HG02840 (cell line): ENCODE measurements around the gene MIEN1.
"Not testable (repeated sequence)": the region's sequence is repeated elsewhere in the genome, so short reads cannot be mapped to it uniquely, and the experiment has no call there.

Experiments used
- ATAC-seq: cut with Tn5 transposase; IDR thresholded peaks from one replicate; pipeline ENCODE4 v1.9.1; 2021; ENCODE audit warnings: mild to moderate bottlenecking, moderate library complexity, moderate number of reproducible peaks; ENCODE audit not compliant: unreplicated experiment, low FRiP score

The MIEN1 gene

DNA sequence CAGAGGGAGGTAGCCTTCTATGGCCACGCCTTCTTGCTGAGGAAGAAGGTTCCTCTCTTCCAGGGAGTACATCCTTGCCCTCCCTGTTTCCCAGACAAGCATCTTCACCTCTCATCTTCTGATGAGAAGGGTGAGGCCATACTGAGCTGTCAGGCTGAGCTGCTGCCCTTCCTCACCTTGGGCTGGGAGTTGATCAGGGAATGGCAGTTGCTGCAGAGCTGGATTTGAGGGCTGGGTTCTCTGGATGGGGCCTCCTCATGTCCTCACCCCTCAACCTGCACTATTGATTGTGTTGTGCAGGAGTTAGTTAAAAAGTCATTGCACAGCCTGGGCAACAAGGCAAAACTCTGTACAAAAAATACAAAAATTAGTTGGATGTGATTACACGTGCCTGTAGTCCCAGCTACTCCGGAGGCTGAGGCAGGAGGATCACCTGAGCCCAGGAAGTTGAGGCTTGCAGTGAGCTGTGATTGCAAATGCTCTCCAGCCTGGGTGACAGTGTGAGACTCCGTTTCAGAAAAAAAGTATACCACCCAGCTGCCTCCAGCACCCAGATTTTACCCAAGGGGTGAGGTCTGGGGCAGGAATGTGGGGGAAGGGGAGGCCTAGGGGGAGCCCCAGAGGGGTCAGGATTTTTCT is 28.4 kb downstream of the MIEN1 start:
- ATAC-seq = no peak

GRCh38 chr17:39701012-39701783 is 29.1 kb downstream of the MIEN1 start:
- ATAC-seq = no peak

DNA sequence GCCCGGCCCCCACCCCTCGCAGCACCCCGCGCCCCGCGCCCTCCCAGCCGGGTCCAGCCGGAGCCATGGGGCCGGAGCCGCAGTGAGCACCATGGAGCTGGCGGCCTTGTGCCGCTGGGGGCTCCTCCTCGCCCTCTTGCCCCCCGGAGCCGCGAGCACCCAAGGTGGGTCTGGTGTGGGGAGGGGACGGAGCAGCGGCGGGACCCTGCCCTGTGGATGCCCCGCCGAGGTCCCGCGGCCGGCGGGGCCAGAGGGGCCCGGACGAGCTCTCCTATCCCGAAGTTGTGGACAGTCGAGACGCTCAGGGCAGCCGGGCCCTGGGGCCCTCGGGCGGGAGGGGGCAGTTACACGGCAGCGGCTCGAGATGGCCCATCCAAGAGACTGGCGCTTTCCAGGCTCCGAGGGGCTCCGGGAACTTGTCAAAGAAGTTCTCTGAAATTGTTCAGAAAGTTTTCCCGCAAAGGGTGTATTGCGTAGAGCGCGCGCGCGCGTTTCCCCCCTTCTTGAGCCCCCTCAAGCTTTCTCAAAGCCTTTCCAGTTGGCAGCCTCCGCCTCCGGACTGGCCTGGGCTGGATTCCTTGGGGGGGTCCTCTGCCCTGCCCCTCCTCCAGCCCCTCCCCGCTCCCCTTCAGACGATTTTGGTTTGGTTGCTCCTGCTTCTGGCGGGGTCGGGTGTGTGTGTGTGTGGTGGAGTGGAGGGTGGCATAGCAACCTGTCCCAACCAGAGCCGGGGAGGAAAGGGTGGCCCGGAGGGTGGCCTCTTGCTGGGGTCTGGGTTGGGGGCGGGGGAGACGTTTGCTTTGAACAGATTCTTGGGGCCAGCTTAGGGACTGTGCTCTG is 30.0 kb downstream of the MIEN1 start:
- no peak for ATAC-seq

GRCh38 chr17:39699818-39700147 is 30.5 kb downstream of the MIEN1 start, which contains the start of gene ERBB2:
Gene ERBB2 (plus strand): TSS chr17:39700064. CDS start chr17:39700239, 175 bp downstream.
- no peak for ATAC-seq

DNA sequence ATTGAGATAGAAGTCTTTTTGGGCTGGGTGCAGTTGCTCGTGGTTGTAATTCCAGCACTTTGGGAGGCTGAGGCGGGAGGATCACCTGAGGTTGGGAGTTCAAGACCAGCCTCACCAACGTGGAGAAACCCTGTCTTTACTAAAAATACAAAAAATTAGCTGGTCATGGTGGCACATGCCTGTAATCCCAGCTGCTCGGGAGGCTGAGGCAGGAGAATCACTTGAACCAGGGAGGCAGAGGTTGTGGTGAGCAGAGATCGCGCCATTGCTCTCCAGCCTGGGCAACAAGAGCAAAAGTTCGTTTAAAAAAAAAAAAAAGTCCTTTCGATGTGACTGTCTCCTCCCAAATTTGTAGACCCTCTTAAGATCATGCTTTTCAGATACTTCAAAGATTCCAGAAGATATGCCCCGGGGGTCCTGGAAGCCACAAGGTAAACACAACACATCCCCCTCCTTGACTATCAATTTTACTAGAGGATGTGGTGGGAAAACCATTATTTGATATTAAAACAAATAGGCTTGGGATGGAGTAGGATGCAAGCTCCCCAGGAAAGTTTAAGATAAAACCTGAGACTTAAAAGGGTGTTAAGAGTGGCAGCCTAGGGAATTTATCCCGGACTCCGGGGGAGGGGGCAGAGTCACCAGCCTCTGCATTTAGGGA is 31.0 kb downstream of the MIEN1 start:
- not testable (repeated sequence) for ATAC-seq

DNA sequence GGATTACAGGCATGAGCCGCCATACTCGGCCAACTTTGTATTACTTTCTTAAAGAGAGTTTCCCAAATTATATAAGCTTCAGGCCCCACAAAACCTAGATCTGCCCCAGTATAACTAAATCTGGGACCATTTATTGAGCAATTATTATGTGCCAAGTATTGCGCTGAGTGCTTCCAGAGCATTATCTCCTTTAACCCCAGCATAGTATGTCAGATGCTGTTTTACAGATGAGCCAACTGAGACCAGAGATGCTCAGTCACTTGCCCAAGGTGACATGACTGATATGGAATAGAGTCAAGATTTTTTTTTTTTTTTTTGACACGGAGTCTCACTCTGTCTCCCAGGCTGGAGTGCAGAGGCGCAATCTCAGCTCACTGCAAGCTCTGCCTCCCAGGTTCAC is 32.4 kb downstream of the MIEN1 start:
- ATAC-seq = no peak

- no peak for ATAC-seq
Measured at GRCh38 chr17:39696731-39697130, 33.6 kb downstream of the MIEN1 start.

DNA sequence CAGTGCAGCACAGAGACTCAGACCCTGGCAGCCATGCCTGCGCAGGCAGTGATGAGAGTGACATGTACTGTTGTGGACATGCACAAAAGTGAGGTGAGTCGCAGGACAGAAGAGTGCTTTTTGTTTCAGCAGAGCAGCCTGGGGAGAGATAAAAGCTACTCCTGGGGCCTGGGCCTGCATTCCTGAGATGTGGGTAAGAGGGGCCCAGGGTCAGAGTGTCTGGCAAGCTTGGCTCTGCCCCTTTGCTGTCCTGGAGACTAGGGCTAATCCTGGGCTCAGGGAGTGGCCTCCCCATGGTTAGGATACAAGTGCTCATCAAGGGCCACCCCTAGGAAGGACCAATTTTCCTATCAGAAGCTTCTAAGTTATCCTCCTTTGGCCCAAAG is 35.2 kb downstream of the MIEN1 start:
- no peak for ATAC-seq

- no peak for ATAC-seq
Measured at GRCh38 chr17:39694593-39694992, 35.7 kb downstream of the MIEN1 start.

- no peak for ATAC-seq
Measured at GRCh38 chr17:39688945-39689344, 41.4 kb downstream of the MIEN1 start.

DNA sequence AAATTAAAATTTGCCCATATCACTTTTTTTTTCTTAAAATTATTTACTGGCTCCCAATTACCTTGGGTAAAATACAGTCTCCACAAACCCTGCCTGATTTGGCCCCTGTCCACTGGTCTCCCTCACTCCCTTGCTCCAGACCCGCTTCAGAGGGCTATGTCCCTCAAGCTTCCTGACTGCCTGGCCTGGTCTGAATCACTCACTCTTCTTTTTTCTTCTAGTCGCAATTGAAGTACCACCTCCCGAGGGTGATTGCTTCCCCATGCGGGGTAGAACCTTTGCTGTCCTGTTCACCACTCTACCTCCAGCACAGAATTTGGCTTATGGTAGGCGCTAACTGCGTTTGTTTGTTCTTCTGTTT is 41.9 kb downstream of the MIEN1 start:
- ATAC-seq = no peak

DNA sequence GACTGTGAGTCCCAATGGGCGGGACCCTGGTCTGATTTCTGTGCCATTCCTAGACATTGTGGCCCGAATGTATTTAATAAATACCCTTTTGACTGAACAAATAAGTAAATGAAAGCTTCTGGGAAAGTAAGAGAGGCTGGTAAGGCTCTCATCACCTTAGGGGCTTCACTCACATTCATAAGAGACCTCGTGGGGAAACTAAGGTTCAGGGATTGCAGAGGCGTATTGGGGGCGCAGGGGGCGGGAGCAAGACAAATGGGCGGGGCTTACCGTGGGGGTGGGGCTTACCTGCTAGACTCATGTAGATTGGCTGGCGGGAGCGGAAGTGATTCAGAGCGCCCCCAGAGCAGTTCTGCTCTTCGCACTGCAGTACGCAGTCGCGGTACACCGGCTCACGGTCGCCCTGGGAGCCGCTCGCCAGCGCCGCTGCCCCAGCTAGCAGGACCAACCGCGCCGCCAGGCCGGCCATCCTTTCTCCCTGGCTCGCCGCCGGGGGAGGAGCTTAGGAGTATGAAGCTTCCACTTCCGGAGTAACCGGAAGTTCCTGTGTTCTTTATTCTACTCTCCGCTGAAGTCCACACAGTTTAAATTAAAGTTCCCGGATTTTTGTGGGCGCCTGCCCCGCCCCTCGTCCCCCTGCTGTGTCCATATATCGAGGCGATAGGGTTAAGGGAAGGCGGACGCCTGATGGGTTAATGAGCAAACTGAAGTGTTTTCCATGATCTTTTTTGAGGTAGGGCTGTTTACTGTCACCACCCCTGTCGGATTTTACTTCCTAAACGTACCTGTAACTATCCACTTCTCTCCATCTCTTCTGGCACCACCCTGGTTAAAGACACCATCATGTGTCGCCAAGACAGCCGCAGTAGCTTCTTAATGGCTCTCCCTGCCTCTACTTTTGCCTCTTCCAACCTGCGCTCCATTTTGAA is 42.5 kb downstream of the MIEN1 start, which contains the start of gene PGAP3:
Gene PGAP3, minus strand, starts transcription at position 512 of the 929 bp plus-strand sequence. Its CDS starts 43 bp downstream, at position 469.
- ATAC-seq = peak; percentile 86

DNA sequence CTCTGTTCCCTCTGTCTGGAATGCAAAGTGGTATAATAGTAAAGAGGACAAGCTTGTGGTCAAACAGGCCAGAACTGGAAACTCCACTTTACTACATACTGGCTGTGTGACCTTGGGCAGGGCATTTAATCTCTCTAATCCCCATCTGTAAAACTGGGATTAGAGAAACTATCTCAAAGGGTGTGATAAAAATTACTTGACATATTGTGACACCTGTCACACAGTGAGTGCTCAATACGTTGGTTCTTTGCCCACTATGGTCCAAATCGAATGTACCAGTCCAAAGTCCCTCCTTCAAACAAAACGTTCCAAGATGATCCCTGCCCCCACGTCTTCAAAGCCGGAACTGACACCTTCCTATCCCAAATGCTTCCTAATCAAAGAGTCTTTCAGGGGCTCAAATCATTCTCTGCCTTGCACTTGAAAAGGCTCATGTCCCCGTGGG is 43.2 kb downstream of the MIEN1 start:
- ATAC-seq = no peak

- ATAC-seq = no peak
Measured at GRCh38 chr17:39684369-39685192, 45.8 kb downstream of the MIEN1 start.

- ATAC-seq = no peak
Measured at GRCh38 chr17:39683295-39683939, 46.9 kb downstream of the MIEN1 start.

GRCh38 chr17:39679521-39680192 is 50.7 kb downstream of the MIEN1 start:
- ATAC-seq = no peak
